ENCODE measurements around the gene GSTCD. TPM values are rescaled to one million over a fixed set of nuclear protein-coding genes. Genes with fewer than 3 reads are reported as not detected.

GSTCD gene
- total RNA-seq, 1 donor from 2014 or later = 10.2 TPM

GRCh38 chr4:105786748-105787147, 78.2 kb downstream of the GSTCD start:
- no peak overlapping the region for H3K27ac ChIP-seq
- TF ChIP-seq, protein P1, sequence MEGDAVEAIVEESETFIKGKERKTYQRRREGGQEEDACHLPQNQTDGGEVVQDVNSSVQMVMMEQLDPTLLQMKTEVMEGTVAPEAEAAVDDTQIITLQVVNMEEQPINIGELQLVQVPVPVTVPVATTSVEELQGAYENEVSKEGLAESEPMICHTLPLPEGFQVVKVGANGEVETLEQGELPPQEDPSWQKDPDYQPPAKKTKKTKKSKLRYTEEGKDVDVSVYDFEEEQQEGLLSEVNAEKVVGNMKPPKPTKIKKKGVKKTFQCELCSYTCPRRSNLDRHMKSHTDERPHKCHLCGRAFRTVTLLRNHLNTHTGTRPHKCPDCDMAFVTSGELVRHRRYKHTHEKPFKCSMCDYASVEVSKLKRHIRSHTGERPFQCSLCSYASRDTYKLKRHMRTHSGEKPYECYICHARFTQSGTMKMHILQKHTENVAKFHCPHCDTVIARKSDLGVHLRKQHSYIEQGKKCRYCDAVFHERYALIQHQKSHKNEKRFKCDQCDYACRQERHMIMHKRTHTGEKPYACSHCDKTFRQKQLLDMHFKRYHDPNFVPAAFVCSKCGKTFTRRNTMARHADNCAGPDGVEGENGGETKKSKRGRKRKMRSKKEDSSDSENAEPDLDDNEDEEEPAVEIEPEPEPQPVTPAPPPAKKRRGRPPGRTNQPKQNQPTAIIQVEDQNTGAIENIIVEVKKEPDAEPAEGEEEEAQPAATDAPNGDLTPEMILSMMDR (IDR thresholded peaks at IDR 0.05) = no peak
- intact Hi-C loops (cut with DNase I) = no loop called here

GRCh38 chr4:105797225-105797624, 88.6 kb downstream of the GSTCD start:
- H3K9me3 ChIP-seq = no peaks in the 10 kb centered on the region
- H3K4me1 ChIP-seq = no peaks in the 10 kb centered on the region
- DNase-seq (no peak), ATAC-seq (no peak)
- H3K27me3 ChIP-seq = no peaks in the 10 kb centered on the region
- TF ChIP-seq, protein P1 (IDR thresholded peaks at IDR 0.05) = no peak
- no peaks in the 10 kb centered on the region for H3K36me3 ChIP-seq
- intact Hi-C loops (cut with DNase I) = no loop called here
- no peak overlapping the region for H3K27ac ChIP-seq
- H3K4me3 ChIP-seq = no peak overlapping the region

More at GRCh38 chr4:105786748-105787147, 78.2 kb downstream of the GSTCD start:
- no peaks in the 10 kb centered on the region for H3K9me3 ChIP-seq
- no peaks in the 10 kb centered on the region for H3K27me3 ChIP-seq
- no peaks in the 10 kb centered on the region for H3K36me3 ChIP-seq
- H3K4me3 ChIP-seq = no peak overlapping the region
- H3K4me1 ChIP-seq = no peaks in the 10 kb centered on the region
- DNase-seq (no peak), ATAC-seq (no peak)

DNA sequence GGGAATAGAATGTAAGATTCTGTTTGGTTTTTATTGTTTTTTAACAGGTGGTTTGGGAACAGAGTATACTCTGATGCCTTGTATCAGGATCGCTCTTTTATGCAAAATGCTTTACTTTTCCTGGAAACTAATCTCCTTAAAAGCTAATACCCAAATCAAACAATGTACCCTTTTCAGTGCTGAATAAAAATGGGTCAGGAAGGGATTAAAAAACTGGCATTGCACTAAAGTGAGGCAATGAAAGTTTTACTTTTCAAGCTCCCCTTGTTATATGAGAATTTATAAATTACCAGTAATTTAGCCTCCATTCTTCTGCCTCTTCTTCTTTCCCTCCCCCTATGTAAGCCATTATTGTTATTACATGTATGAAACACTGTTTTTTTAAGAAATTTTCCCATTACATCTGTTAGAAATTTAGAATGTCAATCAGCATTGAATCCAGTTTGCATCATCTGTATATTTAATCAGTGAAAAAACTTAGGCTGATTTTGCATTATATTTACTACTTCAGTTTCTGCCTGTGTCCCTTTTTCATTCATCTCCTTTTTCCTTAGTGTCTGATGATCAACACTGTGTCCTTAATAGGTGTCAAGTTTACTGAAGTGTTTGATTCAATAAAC, 97.0 kb downstream of the GSTCD start:
- Histone ChIP-seq H3K27me3 (no peaks in the 10 kb centered on the region), H3K27ac (no peak overlapping the region), H3K4me1 (no peaks in the 10 kb centered on the region), H3K4me3 (no peak overlapping the region), H3K36me3 (no peaks in the 10 kb centered on the region), H3K9me3 (no peaks in the 10 kb centered on the region)
- no peak for DNase-seq
- TF ChIP-seq, protein P1 (IDR thresholded peaks at IDR 0.05) = no peak
- no peak for ATAC-seq
- intact Hi-C loops (cut with DNase I) = no loop called here

GRCh38 chr4:105807496-105807895, 98.9 kb downstream of the GSTCD start:
- Histone ChIP-seq H3K27me3 (no peaks in the 10 kb centered on the region), H3K4me3 (no peak overlapping the region), H3K9me3 (no peaks in the 10 kb centered on the region), H3K36me3 (no peaks in the 10 kb centered on the region), H3K27ac (no peak overlapping the region), H3K4me1 (no peaks in the 10 kb centered on the region)
- TF ChIP-seq, protein P1 (IDR thresholded peaks at IDR 0.05) = no peak
- no peak for ATAC-seq
- intact Hi-C loops (cut with DNase I) = no loop called here
- DNase-seq = no peak

- ATAC-seq = no peak
- Histone ChIP-seq H3K36me3 (no peaks in the 10 kb centered on the region), H3K4me1 (no peaks in the 10 kb centered on the region), H3K4me3 (peak overlapping the region; percentile 9), H3K9me3 (no peaks in the 10 kb centered on the region), H3K27me3 (no peaks in the 10 kb centered on the region), H3K27ac (peak overlapping the region; percentile 39)
- intact Hi-C loops (cut with DNase I) = no loop called here
- DNase-seq = no peak
- TF ChIP-seq, protein P1 (IDR thresholded peaks at IDR 0.05) = no peak
These were observed 99.6 kb downstream of the GSTCD start for GRCh38 chr4:105808030-105808749.

Data from upper lobe of right lung (tissue), 1 donor.